ENCODE results near the gene COA5.

DNA sequence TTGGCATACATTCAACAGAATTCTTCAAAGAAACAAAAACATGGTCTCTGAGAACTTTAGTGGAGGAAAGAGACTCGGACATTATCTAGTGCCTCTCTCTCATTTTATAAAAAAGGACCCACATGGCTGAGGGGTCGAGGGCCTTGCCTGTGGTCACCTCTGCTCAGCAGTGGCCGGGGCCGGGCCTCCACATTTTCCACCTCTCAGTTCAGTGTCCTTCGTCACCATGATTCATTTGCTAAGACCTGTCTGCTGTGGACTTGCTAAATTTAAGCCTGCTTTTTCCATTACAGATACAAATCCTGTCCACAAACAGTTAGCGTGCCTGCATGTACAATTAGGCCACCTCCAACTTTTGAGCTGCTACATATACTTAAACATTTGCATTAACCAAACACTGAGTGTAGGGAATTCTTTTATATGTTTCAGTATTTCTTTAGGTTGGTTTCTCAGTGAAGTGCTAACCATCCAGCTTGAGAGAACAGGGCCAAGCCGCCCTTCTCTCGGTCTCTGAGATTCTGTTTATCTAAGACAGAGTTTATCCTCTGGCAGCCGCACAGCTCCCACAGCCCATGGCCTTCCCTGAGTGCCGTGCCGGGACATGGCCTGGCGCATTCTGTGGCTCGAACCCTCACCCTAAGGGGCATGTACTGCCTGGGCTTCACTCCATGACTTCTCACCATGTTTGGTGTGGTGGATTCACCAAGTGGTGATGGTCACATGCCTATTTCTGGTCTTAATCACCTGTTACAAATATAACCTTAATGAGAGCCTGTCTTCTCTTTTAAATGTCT is 46.2 kb downstream of the COA5 start:
- TF ChIP-seq, protein P1, sequence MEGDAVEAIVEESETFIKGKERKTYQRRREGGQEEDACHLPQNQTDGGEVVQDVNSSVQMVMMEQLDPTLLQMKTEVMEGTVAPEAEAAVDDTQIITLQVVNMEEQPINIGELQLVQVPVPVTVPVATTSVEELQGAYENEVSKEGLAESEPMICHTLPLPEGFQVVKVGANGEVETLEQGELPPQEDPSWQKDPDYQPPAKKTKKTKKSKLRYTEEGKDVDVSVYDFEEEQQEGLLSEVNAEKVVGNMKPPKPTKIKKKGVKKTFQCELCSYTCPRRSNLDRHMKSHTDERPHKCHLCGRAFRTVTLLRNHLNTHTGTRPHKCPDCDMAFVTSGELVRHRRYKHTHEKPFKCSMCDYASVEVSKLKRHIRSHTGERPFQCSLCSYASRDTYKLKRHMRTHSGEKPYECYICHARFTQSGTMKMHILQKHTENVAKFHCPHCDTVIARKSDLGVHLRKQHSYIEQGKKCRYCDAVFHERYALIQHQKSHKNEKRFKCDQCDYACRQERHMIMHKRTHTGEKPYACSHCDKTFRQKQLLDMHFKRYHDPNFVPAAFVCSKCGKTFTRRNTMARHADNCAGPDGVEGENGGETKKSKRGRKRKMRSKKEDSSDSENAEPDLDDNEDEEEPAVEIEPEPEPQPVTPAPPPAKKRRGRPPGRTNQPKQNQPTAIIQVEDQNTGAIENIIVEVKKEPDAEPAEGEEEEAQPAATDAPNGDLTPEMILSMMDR (IDR thresholded peaks at IDR 0.05), result no peak
- no peak for TF ChIP-seq ZFX (IDR thresholded peaks at IDR 0.05; ENCODE audit: borderline replicate concordance)

Data from 22Rv1 (cell line).